AG10803 (cell line): Measurements from ENCODE around the gene ACVR2B.

Source experiments
- DNase-seq: peaks from one replicate; pipeline ENCODE4 v3.0.0; 2010; ENCODE audit warnings: low read depth
- H3K4me3 ChIP-seq: 2 replicates; pipeline ENCODE4 v1.5.1; 2011; ENCODE audit warnings: mild to moderate bottlenecking, low read length, control low read depth
- TF ChIP-seq, protein P1 (sequence below): conservative IDR thresholded peaks from 2 replicates; pipeline ENCODE4 v1.5.1; 2011; ENCODE audit warnings: mild to moderate bottlenecking, low read length, control low read depth, inconsistent platforms

ACVR2B gene

DNA sequence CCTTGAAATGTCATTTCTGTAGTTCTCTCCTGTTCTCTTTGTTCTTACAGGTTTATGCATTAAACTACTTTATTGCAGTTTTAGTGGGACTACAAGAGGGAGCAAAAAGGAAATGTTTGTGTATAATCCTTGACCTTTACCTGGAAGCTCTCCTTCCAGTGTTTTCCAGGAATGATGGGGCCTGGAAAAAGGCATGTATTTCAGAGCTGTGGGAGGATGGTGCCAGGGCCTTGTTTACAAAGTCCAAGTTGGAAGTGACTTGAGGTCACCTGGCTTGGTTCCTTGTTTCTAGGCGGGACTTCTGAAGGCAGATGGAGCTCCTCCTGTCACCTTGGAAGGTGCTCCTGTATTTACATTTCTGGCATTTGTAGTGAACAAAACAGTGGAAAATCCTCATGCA, 15.1 kb downstream of the ACVR2B start:
- no peak overlapping the region for H3K4me3 ChIP-seq
- TF ChIP-seq, protein P1, sequence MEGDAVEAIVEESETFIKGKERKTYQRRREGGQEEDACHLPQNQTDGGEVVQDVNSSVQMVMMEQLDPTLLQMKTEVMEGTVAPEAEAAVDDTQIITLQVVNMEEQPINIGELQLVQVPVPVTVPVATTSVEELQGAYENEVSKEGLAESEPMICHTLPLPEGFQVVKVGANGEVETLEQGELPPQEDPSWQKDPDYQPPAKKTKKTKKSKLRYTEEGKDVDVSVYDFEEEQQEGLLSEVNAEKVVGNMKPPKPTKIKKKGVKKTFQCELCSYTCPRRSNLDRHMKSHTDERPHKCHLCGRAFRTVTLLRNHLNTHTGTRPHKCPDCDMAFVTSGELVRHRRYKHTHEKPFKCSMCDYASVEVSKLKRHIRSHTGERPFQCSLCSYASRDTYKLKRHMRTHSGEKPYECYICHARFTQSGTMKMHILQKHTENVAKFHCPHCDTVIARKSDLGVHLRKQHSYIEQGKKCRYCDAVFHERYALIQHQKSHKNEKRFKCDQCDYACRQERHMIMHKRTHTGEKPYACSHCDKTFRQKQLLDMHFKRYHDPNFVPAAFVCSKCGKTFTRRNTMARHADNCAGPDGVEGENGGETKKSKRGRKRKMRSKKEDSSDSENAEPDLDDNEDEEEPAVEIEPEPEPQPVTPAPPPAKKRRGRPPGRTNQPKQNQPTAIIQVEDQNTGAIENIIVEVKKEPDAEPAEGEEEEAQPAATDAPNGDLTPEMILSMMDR, result no peak
- no peak for DNase-seq

DNA sequence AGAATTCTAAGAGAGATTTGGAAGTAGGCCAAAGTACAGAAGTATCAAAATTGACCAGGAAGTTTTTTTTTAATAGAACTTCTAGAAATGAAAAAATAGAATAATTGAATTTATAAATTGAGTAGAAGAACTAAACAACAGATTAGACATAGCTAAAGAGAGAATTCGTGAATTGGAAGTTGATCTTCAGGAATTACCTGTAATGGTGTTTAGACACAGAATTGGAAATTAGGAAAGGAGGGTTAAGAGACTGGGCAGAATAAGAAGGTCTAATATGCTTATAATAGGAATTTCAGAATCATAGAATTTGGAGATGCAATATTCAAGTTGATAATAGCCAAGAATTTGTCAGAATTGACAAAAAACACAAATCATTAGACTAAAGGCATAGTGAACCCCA, 16.2 kb downstream of the ACVR2B start:
- DNase-seq, result no peak
- TF ChIP-seq, protein P1, result no peak

DNA sequence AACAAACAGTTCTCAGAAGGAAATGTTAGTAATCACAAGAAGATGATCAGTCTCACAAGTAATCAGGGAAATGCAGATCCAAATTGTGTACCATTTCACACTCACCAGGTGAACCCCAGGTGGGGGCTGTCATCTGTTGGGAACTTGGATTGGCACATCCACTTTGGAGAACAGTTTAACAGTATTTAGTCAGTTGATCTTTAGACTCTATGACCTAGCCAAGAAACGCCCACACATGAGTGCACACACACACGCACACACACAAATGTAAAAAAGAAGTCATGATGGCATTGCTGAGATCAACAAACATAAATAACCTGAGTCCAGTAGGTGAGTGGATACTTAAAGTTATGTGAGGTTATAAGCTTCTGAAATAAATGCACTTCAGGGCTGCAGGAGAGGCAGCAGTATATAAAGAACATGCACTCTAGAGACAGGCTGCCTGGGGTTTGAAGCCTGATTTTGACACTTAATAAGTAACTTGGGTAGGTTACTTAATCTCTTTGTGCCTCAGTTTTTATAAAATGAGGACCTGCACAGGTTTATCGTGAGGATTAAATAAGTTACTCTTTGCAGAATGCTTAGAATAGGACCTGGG, 17.7 kb downstream of the ACVR2B start:
- TF ChIP-seq, protein P1, result no peak
- no peak overlapping the region for H3K4me3 ChIP-seq
- DNase-seq, result no peak

More for the DNA sequence above, 16.2 kb downstream of the ACVR2B start:
- no peak overlapping the region for H3K4me3 ChIP-seq

GRCh38 chr3:38472342-38472741, 18.7 kb downstream of the ACVR2B start:
- TF ChIP-seq, protein P1, result no peak
- no peak for DNase-seq
- no peak overlapping the region for H3K4me3 ChIP-seq

GRCh38 chr3:38473229-38473628, 19.5 kb downstream of the ACVR2B start:
- TF ChIP-seq, protein P1, result no peak
- DNase-seq, result no peak
- H3K4me3 ChIP-seq, result no peak overlapping the region

DNA sequence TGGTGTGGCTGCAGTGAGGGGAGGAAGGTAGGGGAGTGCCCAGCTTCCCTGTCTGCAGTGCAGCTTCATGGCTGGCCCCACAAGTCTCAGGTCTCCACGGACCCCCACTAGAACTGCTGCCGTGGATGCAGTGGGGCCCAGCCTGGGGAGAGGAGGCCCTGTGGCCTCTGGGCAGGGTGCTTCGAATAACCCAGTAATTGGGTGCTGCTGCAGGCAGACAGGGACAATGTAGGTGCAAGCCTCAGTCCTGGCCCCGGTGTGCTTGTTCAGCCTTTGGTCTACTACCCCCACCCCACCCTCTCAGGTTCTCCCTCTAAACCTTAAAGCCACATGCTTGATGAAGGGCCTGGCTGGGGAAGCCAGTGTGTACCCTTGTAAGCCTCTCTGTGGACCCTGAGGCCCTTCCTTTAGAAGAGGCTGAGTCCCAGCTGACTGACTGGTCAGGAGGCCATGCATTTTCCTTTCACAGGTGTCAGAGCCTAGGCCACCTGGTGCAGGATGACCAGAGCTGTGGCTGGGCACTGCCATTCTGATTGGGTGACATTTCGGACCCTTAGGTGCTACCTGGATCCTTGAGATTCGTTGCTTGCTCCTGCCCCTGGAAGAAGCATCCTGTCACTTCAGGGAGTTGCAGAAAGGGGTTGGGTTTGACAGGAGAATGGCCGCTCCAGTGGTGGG, 21.4 kb downstream of the ACVR2B start:
- no peak for DNase-seq
- TF ChIP-seq, protein P1, result no peak

GRCh38 chr3:38475716-38476115, 22.0 kb downstream of the ACVR2B start:
- H3K4me3 ChIP-seq, result no peak overlapping the region
- TF ChIP-seq, protein P1, result no peak

More for the DNA sequence above, 21.4 kb downstream of the ACVR2B start:
- no peak overlapping the region for H3K4me3 ChIP-seq

More at GRCh38 chr3:38475716-38476115, 22.0 kb downstream of the ACVR2B start:
- no peak for DNase-seq
